DMS53 treated with DMSO at 0.1 percent for 48 hours (cell line): ENCODE data around the gene C1QL2.

Experiments
- DNase-seq: peaks from one replicate; lab custom pipeline; 2025; ENCODE audit not compliant: unreplicated experiment; lab: John Stamatoyannopoulos, UW

Gene C1QL2

GRCh38 chr2:119179991-119180390, 21.4 kb upstream of the C1QL2 start:
- no peak for DNase-seq

- DNase-seq: no peak
These were observed 20.7 kb upstream of the C1QL2 start for GRCh38 chr2:119179202-119179601.

- no peak for DNase-seq
These were observed 20.2 kb upstream of the C1QL2 start for GRCh38 chr2:119178776-119179175.

- DNase-seq: no peak
These were observed 19.3 kb upstream of the C1QL2 start for GRCh38 chr2:119177838-119178190.

GRCh38 chr2:119177171-119177837, 18.8 kb upstream of the C1QL2 start:
- no peak for DNase-seq

GRCh38 chr2:119175517-119175916, 17.0 kb upstream of the C1QL2 start:
- no peak for DNase-seq

GRCh38 chr2:119174993-119175347, 16.4 kb upstream of the C1QL2 start:
- no peak for DNase-seq

GRCh38 chr2:119174216-119174992, 15.9 kb upstream of the C1QL2 start:
- DNase-seq: peak; percentile 44

GRCh38 chr2:119173556-119174060, 15.1 kb upstream of the C1QL2 start:
- no peak for DNase-seq

- no peak for DNase-seq
These were observed 12.0 kb upstream of the C1QL2 start for GRCh38 chr2:119170504-119170903.

- DNase-seq: no peak
These were observed 11.2 kb upstream of the C1QL2 start for GRCh38 chr2:119169717-119170116.

- DNase-seq: no peak
These were observed 1.9 kb upstream of the C1QL2 start for GRCh38 chr2:119160361-119160990.

GRCh38 chr2:119157850-119158511, 570 bp downstream of the C1QL2 start:
- no peak for DNase-seq

GRCh38 chr2:119156891-119157773, 1.4 kb downstream of the C1QL2 start:
- DNase-seq: no peak

GRCh38 chr2:119156105-119156890, 2.3 kb downstream of the C1QL2 start:
- DNase-seq: no peak

- no peak for DNase-seq
These were observed 2.9 kb downstream of the C1QL2 start for GRCh38 chr2:119155633-119156032.

GRCh38 chr2:119154076-119154475, 4.5 kb downstream of the C1QL2 start:
- DNase-seq: no peak

GRCh38 chr2:119149611-119150010, 8.9 kb downstream of the C1QL2 start:
- DNase-seq: no peak

- no peak for DNase-seq
These were observed 10.5 kb downstream of the C1QL2 start for GRCh38 chr2:119147776-119148715.
